BLaER1 treated with 17β-estradiol and CSF1 and Interleukin-3, amounts not matched to agents 10 nM and 100 nM (cell line): ENCODE measurements around the gene DLX5.
A peak's percentile ranks its signal among the peaks of the same experiment; 100 is the strongest.

ENCODE experiments used
- H3K27ac ChIP-seq, 11 experiments: shearing (Covaris generic); formaldehyde crosslinking; 2 replicates each; pipeline ENCODE4 v1.8.1; 2022
- H3K27me3 ChIP-seq, 11 experiments: shearing (Covaris generic); formaldehyde crosslinking; 2 replicates each; pipeline ENCODE4 v1.8.1; 2022
- H3K36me3 ChIP-seq, 11 experiments: shearing (Covaris generic); formaldehyde crosslinking; 2 replicates each; pipeline ENCODE4 v1.8.1; 2022
- H3K4me1 ChIP-seq, 10 experiments: shearing (Covaris generic); formaldehyde crosslinking; 2 replicates each; pipeline ENCODE4 v1.8.1; 2022
- H3K4me2 ChIP-seq, 11 experiments: shearing (Covaris generic); formaldehyde crosslinking; 2 replicates each; pipeline ENCODE4 v1.8.1; 2022
- H3K4me3 ChIP-seq, 10 experiments: shearing (Covaris generic); formaldehyde crosslinking; 2 replicates each; pipeline ENCODE4 v1.8.1; 2022
- H3K9ac ChIP-seq, 11 experiments: shearing (Covaris generic); formaldehyde crosslinking; 2 replicates each; pipeline ENCODE4 v1.8.1; 2022
- H3K9me3 ChIP-seq, 11 experiments: shearing (Covaris generic); formaldehyde crosslinking; replicated peaks in 1 of 11; 2 replicates each; pipeline ENCODE4 v1.8.1; 2022
- H4K20me1 ChIP-seq, 11 experiments: shearing (Covaris generic); formaldehyde crosslinking; 2 replicates each; pipeline ENCODE4 v1.8.1; 2022
- Cebpa-rat ChIP-seq, 11 experiments: shearing (Covaris generic); IDR thresholded peaks; 2 replicates each; pipeline ENCODE4 v1.8.1; 2022

The DLX5 gene

DNA sequence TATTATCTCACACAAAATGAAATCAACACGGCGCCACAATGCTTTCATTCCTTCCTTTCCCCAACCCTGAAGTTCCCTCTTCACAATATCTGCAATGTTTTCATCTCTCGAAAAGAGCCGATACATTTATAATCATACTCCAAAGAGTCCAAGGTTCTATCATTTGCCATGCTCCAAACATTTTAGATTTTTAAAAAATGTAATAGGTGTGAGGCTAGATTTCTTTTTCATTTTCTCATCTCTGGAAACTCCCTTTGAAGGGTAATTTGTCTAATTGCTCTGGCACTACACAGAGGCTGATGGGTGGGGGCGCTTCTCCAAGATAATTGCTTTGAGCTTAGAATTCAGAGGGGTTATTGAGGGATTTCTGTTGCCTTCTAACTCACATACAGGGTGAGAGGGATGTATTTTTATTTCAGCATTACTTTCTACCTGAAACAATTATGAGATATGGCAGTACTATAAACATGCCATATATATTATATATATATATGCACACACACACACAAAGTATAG, 4.9 kb downstream of the DLX5 start:
- Histone ChIP-seq H3K36me3 (no peaks in the 10 kb centered on the region), H3K27ac (no peak overlapping the region), H4K20me1 (peaks cover 0 to 11% (median 0%) of the 10 kb centered on the region in 11 experiments; a peak in 6 of 22 replicates), H3K4me3 (no peak overlapping the region), H3K9ac (no peak overlapping the region), H3K4me1 (peaks cover 0 to 12% (median 9%) of the 10 kb centered on the region in 10 experiments; a peak in 13 of 20 replicates), H3K4me2 (no peak overlapping the region), H3K27me3 (peaks cover 99 to 100% (median 100%) of the 10 kb centered on the region in 11 experiments), H3K9me3 (peaks cover 56 to 80% (median 68%) of the 10 kb centered on the region in 11 experiments)
- TF ChIP-seq Cebpa-rat (IDR thresholded peaks at IDR 0.05): no peak

DNA sequence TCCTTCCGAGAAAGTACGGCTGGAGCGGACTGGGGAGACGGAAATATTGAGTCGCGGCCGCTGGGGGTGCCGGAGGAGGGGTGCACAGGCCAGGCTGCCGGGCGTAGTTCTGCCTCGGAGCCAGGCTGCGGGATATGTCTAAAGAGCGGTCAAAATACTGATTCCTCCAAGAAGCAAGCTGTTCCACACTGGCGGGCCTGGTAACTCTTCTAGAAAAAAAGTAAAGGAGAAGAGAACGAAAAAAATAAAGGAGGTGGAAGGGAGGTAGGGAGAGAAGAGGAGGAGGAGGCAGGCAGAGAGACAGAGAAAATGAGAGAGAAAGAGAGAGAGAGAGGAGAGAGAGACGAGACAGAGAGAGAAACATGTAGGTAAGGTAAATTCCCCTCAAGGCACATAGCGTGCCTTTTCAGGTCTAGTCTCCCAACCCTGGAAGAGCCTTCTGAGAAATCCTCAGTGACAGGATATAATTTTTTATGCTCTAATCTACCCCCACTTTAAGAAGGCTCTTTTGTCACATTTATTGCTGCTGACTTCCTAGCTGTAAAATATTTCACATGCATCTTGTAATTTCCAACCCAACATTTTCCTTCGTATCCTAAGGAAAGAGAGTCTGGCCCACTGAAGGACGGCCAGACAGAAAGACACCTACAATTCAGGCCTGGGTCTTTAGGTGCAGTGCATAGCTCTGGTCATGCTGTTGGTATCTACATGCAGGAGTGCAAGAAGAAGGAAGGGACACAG, 5.7 kb downstream of the DLX5 start:
- no peak overlapping the region for H3K9ac ChIP-seq
- peaks cover 99 to 100% (median 100%) of the 10 kb centered on the region in 11 experiments for H3K27me3 ChIP-seq
- no peaks in the 10 kb centered on the region for H3K36me3 ChIP-seq
- peaks cover 48 to 72% (median 60%) of the 10 kb centered on the region in 11 experiments for H3K9me3 ChIP-seq
- H3K4me3 ChIP-seq: no peak overlapping the region
- no peak overlapping the region for H3K27ac ChIP-seq
- peaks cover 0 to 12% (median 9%) of the 10 kb centered on the region in 10 experiments; a peak in 13 of 20 replicates for H3K4me1 ChIP-seq
- peaks cover 0 to 6% (median 0%) of the 10 kb centered on the region in 11 experiments; a peak in 6 of 22 replicates for H4K20me1 ChIP-seq
- TF ChIP-seq Cebpa-rat (IDR thresholded peaks at IDR 0.05): no peak
- no peak overlapping the region for H3K4me2 ChIP-seq

DNA sequence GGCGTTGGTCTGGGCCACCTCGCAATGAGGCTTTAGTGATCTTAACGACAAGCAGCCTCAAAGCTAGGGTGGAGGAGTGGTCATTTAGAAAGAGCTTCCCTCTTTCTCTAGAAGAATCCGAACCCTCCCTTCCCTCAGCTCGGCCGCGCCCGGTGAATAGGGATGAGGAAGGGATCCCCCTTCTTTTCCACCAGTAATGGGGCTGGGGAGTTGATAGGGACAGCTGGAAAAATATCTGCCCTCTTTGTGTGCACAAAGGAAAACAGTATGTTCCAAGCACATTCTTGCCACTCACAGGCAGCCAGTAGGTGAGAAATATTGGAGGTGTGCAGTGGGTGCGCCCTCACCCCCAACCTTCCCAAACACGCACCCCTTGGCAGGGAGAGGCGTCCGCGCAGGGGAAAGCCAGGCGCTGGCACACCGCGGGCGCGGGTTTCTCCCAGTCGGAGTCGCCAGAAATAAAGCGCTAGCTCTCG, 6.5 kb downstream of the DLX5 start:
- Histone ChIP-seq H3K36me3 (no peaks in the 10 kb centered on the region), H3K27me3 (peaks cover 99 to 100% (median 100%) of the 10 kb centered on the region in 11 experiments), H3K9me3 (peaks cover 42 to 64% (median 53%) of the 10 kb centered on the region in 11 experiments), H3K4me3 (no peak overlapping the region), H3K4me1 (peaks cover 0 to 12% (median 9%) of the 10 kb centered on the region in 10 experiments; a peak in 13 of 20 replicates), H3K4me2 (peak overlapping the region in 8 of 11 experiments; percentile 25 to 68 (median 52); a peak in 14 of 22 replicates), H4K20me1 (peaks cover 0 to 4% (median 0%) of the 10 kb centered on the region in 11 experiments; a peak in 4 of 22 replicates), H3K27ac (no peak overlapping the region), H3K9ac (no peak overlapping the region)
- TF ChIP-seq Cebpa-rat (IDR thresholded peaks at IDR 0.05): no peak

DNA sequence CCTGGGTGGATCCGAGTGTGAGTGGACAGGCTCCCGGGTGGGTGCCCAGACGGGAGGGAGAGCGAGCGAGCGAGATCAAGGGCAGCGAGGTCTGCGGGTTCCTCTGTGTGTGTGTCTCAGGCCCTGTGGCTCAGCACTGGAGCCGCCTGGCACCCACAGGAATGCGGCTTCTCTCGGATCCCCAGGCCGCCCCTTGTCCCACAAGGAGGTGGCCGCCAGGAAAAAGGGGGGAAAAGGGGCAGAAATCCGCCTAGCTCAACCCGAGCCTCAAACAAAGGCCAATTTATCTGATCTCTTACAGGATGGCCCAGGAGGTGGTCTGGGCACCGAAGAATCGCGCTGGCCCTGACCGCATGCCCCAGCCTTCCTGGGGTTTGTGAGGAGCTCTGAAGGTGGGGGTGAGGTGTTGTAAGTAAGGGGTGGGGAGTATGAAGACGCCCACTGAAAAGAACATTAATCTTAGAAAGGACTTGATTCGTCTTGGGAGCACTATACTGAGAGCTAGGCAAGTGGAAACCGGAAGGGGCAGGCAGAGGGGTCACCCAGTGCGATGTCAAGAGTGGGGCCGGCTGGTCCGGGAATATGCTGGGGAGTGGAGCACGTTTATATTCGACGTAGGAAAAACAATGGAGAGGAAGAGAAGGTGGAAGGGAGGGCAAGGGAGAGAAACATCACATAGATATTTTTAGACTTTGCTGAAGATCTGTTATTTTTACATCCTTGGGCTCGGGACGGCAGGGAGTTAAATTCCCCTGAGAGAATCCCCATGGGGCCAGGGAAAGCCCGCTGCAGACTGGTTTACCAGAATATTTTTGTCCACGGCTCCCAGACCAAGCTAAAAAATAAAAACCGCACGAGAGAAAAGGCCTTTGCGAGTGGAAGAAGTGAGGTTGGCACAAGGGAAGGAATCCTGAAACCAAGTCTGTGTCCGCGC, 7.2 kb downstream of the DLX5 start:
- Histone ChIP-seq H4K20me1 (peaks cover 0 to 4% (median 0%) of the 10 kb centered on the region in 11 experiments; a peak in 4 of 22 replicates), H3K27me3 (peaks cover 99 to 100% (median 100%) of the 10 kb centered on the region in 11 experiments), H3K27ac (no peak overlapping the region), H3K9me3 (peaks cover 39 to 64% (median 51%) of the 10 kb centered on the region in 11 experiments), H3K4me3 (peak overlapping the region in 1 of 10 experiments; percentile 14; a peak in 1 of 20 replicates), H3K4me1 (peaks cover 0 to 12% (median 9%) of the 10 kb centered on the region in 10 experiments; a peak in 13 of 20 replicates), H3K9ac (no peak overlapping the region), H3K4me2 (peak overlapping the region in 8 of 11 experiments; percentile 25 to 68 (median 52); a peak in 14 of 22 replicates), H3K36me3 (no peaks in the 10 kb centered on the region)
- no peak for TF ChIP-seq Cebpa-rat (IDR thresholded peaks at IDR 0.05)

DNA sequence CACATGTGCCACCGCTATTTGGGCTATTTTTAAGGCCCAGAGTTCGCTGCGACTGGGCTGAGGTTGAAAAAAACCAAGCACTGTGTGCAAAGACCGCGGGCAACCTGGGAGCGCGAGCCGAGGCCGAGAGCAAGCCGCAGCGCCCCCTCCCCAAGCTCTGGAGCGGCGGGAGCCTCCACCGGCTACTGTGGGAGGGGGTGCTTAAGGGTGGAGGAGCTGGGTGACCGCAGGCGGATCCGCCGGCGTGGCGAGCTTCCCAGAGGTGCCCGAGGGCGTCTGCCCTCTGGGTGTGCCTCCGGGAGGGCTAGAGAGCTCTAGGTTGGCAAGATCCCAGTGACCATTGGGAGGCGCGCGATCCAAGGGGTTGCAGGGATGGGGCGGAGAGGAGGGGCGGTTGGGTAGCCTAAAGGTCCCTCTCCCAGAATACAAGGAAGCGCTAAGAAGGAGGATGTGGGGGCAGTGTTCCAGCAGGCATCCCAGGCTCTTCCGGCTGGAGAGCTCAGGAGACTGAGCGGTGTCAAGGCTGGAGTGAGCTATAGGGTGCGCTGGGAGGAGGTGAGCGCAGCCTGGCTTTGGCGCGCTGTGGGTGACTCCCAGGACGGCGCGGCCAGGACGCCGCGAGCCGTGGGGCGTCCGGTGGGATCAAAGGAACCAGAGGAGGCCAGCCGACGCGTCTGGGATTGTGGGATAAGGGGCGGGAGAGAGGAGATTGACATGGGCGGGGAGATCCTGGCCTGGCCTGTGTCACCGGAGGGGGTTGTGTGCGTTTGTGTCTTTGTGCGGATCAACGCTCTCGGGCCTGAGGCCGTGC, 8.0 kb downstream of the DLX5 start:
- Histone ChIP-seq H3K4me3 (no peak overlapping the region; a peak in 1 of 20 replicates), H3K36me3 (no peaks in the 10 kb centered on the region), H4K20me1 (peaks cover 0 to 4% (median 0%) of the 10 kb centered on the region in 11 experiments; a peak in 4 of 22 replicates), H3K4me1 (peaks cover 0 to 12% (median 9%) of the 10 kb centered on the region in 10 experiments; a peak in 13 of 20 replicates), H3K27me3 (peaks cover 99 to 100% (median 100%) of the 10 kb centered on the region in 11 experiments), H3K27ac (no peak overlapping the region), H3K4me2 (no peak overlapping the region), H3K9ac (no peak overlapping the region), H3K9me3 (peaks cover 30 to 61% (median 50%) of the 10 kb centered on the region in 11 experiments)
- TF ChIP-seq Cebpa-rat (IDR thresholded peaks at IDR 0.05): no peak

- H3K4me3 ChIP-seq: no peak overlapping the region
- peaks cover 0 to 3% (median 0%) of the 10 kb centered on the region in 11 experiments; a peak in 3 of 22 replicates for H4K20me1 ChIP-seq
- H3K9ac ChIP-seq: no peak overlapping the region
- H3K9me3 ChIP-seq: peaks cover 23 to 57% (median 43%) of the 10 kb centered on the region in 11 experiments
- no peak for TF ChIP-seq Cebpa-rat (IDR thresholded peaks at IDR 0.05)
- H3K4me2 ChIP-seq: no peak overlapping the region
- peaks cover 0 to 12% (median 9%) of the 10 kb centered on the region in 10 experiments; a peak in 13 of 20 replicates for H3K4me1 ChIP-seq
- H3K27ac ChIP-seq: no peak overlapping the region
- no peaks in the 10 kb centered on the region for H3K36me3 ChIP-seq
- peaks cover 99 to 100% (median 100%) of the 10 kb centered on the region in 11 experiments for H3K27me3 ChIP-seq
Measured at GRCh38 chr7:97015756-97016380, 8.8 kb downstream of the DLX5 start.

GRCh38 chr7:97015279-97015678, 9.4 kb downstream of the DLX5 start:
- no peak for TF ChIP-seq Cebpa-rat (IDR thresholded peaks at IDR 0.05)
- Histone ChIP-seq H3K9ac (no peak overlapping the region), H3K9me3 (peaks cover 17 to 51% (median 39%) of the 10 kb centered on the region in 11 experiments), H3K4me2 (no peak overlapping the region), H3K4me1 (peaks cover 0 to 12% (median 9%) of the 10 kb centered on the region in 10 experiments; a peak in 13 of 20 replicates), H3K36me3 (no peaks in the 10 kb centered on the region), H3K4me3 (no peak overlapping the region), H4K20me1 (peaks cover 0 to 3% (median 0%) of the 10 kb centered on the region in 11 experiments; a peak in 3 of 22 replicates), H3K27me3 (peaks cover 98 to 100% (median 100%) of the 10 kb centered on the region in 11 experiments), H3K27ac (no peak overlapping the region)
